IgD-negative memory B cell (primary cell): ENCODE data around the gene PCBD1. TPM values are rescaled to one million over a fixed set of nuclear protein-coding genes. Genes with fewer than 3 reads are reported as not detected.

Source experiments
- H3K27ac Mint-ChIP-seq, 3 donors: one replicate each; pipeline ENCODE4 v1.8.0; 2020 to 2022; ENCODE audit warnings: mild to moderate bottlenecking in 3 of 3, mixed read lengths in 3 of 3, moderate library complexity in 1 of 3
- H3K27me3 Mint-ChIP-seq: one replicate; pipeline ENCODE4 v1.8.0; 2021; ENCODE audit warnings: mixed read lengths
- H3K36me3 Mint-ChIP-seq: one replicate; pipeline ENCODE4 v1.8.0; 2020; ENCODE audit warnings: mild to moderate bottlenecking, mixed read lengths
- H3K4me1 Mint-ChIP-seq, 3 donors: one replicate each; pipeline ENCODE4 v1.8.0; 2020 to 2022; ENCODE audit warnings: mixed read lengths in 3 of 3, mild to moderate bottlenecking in 1 of 3
- H3K4me3 Mint-ChIP-seq, 4 donors: one replicate each; pipeline ENCODE4 v1.8.0; 2020 to 2022; ENCODE audit warnings: mild to moderate bottlenecking in 4 of 4, mixed read lengths in 4 of 4, moderate library complexity in 3 of 4
- H3K9me3 Mint-ChIP-seq, 3 donors: one replicate each; pipeline ENCODE4 v1.8.0; 2020 to 2021; ENCODE audit warnings: mixed read lengths in 3 of 3, mild to moderate bottlenecking in 1 of 3
- polyA plus RNA-seq: library from polyadenylated mRNA; unstranded; fragments of 300-500 nt; fragmentation: Illumina TruSeq; gene quantifications from one replicate; pipeline ENCODE4 v1.2.3, GENCODE V29; 2021

Gene PCBD1
- polyA plus RNA-seq, 1 donor from 2014 or later: 27.2 TPM

DNA sequence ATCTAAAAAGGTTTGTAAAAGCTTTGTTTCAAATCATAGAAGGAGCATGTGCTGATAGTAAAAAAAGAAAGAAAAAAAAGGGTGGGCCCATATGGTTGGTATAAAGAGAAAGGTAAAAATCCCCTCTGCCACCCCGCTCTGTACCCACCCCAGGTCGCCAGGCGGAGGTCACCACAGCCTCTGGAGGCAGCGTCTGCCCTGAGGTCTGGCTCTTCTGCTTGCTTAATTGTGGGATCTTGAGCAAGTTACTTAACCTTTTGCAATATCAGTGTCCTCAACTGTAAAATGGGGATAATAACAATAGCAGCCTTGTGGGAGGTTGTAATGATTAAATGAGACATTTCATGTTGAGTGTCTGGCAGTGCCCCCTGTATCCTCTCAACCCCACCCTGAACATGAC, 10.7 kb upstream of the PCBD1 start:
- Mint-ChIP-seq H3K27ac (no peak overlapping the region), H3K4me1 (no peaks in the 10 kb centered on the region), H3K27me3 (peaks cover 5% of the 10 kb centered on the region), H3K9me3 (no peaks in the 10 kb centered on the region), H3K4me3 (no peak overlapping the region), H3K36me3 (no peaks in the 10 kb centered on the region)

DNA sequence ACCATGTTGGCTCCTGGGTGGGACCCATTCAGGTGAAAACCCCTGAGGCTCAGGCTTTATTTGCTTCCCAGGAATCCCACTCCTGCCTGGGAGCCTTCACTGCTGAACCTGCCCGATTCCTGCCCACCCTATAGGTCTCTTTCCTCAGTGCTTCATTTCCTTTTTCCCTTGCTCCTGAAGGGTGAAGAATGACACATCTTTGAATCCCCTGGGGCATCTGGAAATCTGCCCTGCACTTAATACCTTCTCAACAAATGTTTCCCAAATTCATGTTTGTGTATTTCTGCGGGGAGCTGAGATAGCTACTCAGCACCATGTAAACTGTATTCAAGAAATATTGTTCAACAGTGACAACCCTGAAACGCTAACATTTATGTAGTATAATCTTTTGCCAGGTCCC, 10.3 kb upstream of the PCBD1 start:
- Mint-ChIP-seq H3K36me3 (no peaks in the 10 kb centered on the region), H3K27me3 (peaks cover 5% of the 10 kb centered on the region), H3K4me1 (no peaks in the 10 kb centered on the region), H3K9me3 (no peaks in the 10 kb centered on the region), H3K27ac (no peak overlapping the region), H3K4me3 (no peak overlapping the region)

DNA sequence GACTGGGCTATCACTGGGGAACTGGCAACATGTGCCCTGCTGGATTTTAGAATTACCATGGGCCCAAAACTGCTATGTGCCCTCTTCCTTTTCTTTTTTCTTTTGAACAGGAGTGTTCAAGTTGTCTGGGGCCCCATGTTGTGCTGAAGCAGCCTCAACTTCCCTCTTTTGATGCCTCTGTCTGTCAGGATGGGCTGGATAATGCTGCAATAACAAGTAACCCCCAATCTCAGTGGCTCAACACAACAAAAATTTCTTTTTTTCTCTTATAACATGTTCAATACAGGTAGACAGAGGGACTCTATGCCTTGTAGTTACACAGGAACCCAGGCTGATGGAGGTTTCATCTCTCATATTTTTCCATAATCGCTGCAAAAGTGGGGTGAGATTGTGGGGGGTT, 8.2 kb upstream of the PCBD1 start:
- no peaks in the 10 kb centered on the region for H3K4me1 Mint-ChIP-seq
- no peaks in the 10 kb centered on the region for H3K36me3 Mint-ChIP-seq
- no peak overlapping the region for H3K4me3 Mint-ChIP-seq
- H3K9me3 Mint-ChIP-seq: no peaks in the 10 kb centered on the region
- H3K27ac Mint-ChIP-seq: no peak overlapping the region
- H3K27me3 Mint-ChIP-seq: no peaks in the 10 kb centered on the region

DNA sequence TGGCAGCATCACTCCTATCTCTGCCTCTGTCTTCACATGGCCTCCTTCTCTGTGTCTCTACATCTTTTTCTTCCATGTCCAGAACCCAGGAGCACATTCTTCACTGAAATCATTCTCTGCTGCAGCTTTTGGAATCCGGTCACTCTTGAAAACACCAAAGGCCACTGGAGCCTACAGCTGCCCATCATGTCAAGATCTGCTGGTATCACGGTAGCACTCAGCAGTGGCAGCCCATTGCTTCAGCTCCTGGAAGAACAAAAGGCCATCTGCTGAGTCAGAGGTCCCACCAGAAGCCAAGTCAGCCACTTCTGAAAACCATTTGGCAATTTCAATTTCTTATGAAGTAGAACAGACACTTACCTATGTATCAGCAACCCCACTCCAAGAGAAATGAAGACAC, 6.1 kb upstream of the PCBD1 start:
- Mint-ChIP-seq H3K27ac (no peak overlapping the region), H3K4me3 (no peak overlapping the region), H3K36me3 (no peaks in the 10 kb centered on the region), H3K4me1 (peaks cover 0 to 2% (median 0%) of the 10 kb centered on the region in 3 donors), H3K9me3 (no peaks in the 10 kb centered on the region), H3K27me3 (no peaks in the 10 kb centered on the region)

DNA sequence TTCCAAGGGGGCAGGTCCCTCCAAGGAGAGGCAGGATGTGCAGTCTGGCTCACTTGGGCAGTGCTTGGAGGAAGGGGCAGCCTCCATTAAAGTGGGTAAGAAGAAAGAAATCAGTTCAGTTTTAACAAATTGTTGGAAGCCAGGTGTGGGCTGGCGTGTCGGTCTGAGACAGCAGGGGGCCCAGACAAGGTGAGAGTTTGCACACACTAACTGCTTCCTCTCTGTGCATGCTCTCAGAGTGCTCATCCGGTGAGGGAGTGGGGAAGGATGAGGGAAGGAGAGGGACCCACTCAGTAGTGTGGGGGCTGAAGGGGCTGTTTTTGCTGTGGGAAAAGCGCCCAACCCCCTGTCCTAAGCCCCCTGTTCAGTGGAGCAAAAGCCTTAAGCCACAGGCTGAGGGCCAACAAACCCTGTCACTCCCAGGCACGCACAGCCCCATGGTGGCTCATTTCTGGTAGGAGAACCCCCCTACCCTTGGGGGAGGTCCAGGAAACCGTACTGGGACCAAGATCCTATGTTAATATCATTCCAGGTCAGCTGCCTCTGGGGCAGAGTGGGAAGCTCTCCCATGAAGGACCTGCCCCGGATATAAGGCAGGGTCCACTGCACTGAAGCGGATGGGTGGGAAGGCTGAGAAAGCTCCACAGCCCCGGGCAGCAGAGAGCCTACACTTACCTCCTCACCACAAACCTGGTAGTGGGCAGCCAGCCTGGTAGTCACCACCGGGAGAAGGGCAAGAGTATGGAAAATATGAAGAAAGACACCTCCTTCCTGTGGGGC, 5.1 kb upstream of the PCBD1 start:
- no peaks in the 10 kb centered on the region for H3K9me3 Mint-ChIP-seq
- no peak overlapping the region for H3K4me3 Mint-ChIP-seq
- no peak overlapping the region for H3K27ac Mint-ChIP-seq
- no peaks in the 10 kb centered on the region for H3K36me3 Mint-ChIP-seq
- H3K27me3 Mint-ChIP-seq: no peaks in the 10 kb centered on the region
- H3K4me1 Mint-ChIP-seq: peaks cover 1 to 10% (median 6%) of the 10 kb centered on the region in 3 donors

DNA sequence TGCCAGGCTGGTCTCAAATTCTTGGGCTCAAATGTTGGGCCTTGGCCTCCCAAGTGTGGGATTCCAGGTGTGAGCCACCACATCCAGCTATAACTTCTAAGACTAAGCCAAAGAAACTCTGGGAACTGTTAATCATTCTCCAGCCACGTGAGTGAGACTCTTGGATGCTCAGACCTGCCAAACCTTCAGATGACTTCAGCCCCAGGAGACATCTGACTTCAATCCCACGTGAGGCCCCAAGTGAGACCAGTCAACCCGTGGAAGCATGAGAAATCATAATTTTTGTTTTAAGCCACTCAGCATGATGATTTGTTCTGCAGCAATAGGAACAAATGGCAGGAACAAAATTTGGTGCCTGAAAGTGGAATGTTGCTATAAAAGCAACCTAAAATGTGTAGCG, 4.3 kb upstream of the PCBD1 start:
- Mint-ChIP-seq H3K4me3 (no peak overlapping the region), H3K27ac (no peak overlapping the region), H3K36me3 (no peaks in the 10 kb centered on the region), H3K9me3 (no peaks in the 10 kb centered on the region), H3K4me1 (peaks cover 2 to 10% (median 6%) of the 10 kb centered on the region in 3 donors), H3K27me3 (no peaks in the 10 kb centered on the region)

DNA sequence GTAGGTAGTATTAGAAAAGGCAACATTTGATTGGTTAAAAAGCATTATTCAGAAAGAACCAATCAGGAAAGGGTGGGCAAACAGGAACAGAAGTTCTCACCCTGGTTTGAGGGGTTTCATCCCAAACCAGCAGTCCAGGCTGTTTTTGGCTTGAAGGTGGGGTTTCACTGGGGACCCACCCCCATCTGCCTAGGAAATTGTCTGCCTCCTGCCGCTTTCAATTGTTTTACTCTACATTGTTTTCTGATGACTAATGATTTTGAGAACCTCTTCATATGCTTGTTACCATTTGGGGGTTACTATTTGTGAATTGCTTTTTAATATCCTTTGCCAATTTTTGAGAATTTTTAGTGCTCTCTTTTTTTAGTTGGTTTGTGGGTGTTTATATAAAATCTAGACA, 3.3 kb upstream of the PCBD1 start:
- Mint-ChIP-seq H3K4me1 (peaks cover 4 to 10% (median 6%) of the 10 kb centered on the region in 3 donors), H3K4me3 (no peak overlapping the region), H3K36me3 (no peaks in the 10 kb centered on the region), H3K27me3 (no peaks in the 10 kb centered on the region), H3K27ac (no peak overlapping the region), H3K9me3 (no peaks in the 10 kb centered on the region)

DNA sequence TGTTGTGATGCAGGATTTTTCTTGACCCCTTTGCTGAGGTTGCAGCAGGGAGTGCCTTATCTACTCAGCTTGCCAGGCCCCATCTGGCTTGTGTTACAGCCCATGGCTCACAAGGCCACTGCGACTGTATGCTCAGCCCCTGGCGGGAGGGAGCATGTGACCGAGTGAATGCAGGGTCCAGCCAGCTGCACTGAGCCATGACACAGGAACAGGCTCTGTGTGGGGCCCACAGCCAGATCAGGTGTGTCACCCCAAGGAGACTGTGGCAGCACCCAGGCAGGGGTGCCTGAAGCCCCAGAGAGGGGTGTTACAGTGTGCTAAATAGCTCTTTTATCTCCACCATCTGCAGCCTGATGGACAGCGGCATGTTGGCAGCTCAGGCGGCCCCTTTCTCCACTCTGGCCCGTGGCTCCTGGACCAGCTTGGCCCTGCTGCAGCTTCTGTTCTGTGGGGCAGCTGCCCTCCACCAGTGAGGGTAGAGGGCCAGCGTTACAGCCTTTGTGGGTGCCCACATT, 2.6 kb upstream of the PCBD1 start:
- peak overlapping the region in 1 of 4 donors; percentile 89 for H3K4me3 Mint-ChIP-seq
- H3K27ac Mint-ChIP-seq: no peak overlapping the region
- H3K4me1 Mint-ChIP-seq: peaks cover 4 to 10% (median 6%) of the 10 kb centered on the region in 3 donors
- H3K36me3 Mint-ChIP-seq: no peaks in the 10 kb centered on the region
- H3K9me3 Mint-ChIP-seq: no peaks in the 10 kb centered on the region
- H3K27me3 Mint-ChIP-seq: no peaks in the 10 kb centered on the region

DNA sequence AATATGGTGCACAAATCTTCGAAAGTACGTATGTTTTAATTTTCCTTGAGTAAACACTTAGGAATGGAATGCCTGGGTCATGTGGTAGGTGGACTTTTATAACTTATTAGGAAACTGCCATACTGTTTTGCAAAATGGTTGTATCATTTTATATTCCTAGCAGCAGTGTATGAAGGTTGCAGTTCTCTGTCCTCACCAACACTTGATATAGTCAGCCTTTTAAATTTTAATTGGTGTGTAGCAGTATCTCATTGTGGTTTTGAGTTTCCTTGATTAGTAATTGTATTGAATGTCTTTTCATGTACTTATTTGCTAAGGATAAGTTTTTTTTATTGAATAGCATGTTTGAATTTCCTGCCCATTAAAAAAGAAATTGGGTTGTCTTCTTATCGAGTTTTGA, 926 bp upstream of the PCBD1 start:
- Mint-ChIP-seq H3K36me3 (no peaks in the 10 kb centered on the region), H3K9me3 (no peaks in the 10 kb centered on the region), H3K4me3 (peak overlapping the region; percentile 30 to 94 (median 87)), H3K4me1 (peaks cover 4 to 10% (median 6%) of the 10 kb centered on the region in 3 donors), H3K27me3 (no peaks in the 10 kb centered on the region), H3K27ac (peak overlapping the region in 2 of 3 donors; percentile 48 to 80)

DNA sequence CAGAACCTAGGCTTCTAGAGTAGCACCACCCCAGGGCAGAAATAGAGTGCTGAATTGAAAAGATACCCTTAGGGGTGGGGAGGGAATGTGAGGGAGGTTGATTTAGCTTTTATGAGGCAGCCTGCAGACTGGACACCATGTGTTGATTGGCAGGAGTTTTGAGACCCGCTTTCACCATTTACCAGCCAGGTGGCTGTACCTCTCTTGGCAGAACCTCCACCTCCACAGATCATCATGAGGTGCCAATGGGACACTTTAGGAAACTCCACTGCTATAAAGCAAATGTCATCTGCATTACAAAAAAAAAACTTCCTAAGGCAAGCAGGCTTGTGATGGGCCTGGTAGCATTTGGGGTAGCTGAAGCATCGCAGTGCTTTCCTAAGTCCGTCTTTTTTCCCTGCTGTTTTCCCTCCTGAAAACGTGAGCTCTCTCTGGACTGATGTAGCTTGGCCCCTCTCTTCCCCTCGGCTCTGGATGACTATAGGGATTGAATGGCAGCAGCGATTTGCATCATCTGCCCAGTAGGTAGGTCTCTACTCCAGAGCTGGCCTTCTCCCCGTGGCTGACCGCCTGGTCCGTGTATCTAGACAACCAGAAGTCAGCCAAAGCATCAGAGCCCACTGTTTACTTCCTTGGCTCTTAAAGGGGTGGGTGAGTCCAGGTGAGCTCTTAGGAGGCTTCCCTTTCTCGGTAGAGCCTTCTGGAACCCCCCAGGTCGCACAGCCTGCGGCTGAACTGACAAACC, 1.3 kb downstream of the PCBD1 start:
- no peaks in the 10 kb centered on the region for H3K27me3 Mint-ChIP-seq
- H3K36me3 Mint-ChIP-seq: peaks cover 5% of the 10 kb centered on the region
- no peaks in the 10 kb centered on the region for H3K9me3 Mint-ChIP-seq
- peak overlapping the region; percentile 85 to 94 (median 88) for H3K4me3 Mint-ChIP-seq
- H3K27ac Mint-ChIP-seq: peak overlapping the region in 2 of 3 donors; percentile 47 to 92
- H3K4me1 Mint-ChIP-seq: peaks cover 6 to 13% (median 6%) of the 10 kb centered on the region in 3 donors

DNA sequence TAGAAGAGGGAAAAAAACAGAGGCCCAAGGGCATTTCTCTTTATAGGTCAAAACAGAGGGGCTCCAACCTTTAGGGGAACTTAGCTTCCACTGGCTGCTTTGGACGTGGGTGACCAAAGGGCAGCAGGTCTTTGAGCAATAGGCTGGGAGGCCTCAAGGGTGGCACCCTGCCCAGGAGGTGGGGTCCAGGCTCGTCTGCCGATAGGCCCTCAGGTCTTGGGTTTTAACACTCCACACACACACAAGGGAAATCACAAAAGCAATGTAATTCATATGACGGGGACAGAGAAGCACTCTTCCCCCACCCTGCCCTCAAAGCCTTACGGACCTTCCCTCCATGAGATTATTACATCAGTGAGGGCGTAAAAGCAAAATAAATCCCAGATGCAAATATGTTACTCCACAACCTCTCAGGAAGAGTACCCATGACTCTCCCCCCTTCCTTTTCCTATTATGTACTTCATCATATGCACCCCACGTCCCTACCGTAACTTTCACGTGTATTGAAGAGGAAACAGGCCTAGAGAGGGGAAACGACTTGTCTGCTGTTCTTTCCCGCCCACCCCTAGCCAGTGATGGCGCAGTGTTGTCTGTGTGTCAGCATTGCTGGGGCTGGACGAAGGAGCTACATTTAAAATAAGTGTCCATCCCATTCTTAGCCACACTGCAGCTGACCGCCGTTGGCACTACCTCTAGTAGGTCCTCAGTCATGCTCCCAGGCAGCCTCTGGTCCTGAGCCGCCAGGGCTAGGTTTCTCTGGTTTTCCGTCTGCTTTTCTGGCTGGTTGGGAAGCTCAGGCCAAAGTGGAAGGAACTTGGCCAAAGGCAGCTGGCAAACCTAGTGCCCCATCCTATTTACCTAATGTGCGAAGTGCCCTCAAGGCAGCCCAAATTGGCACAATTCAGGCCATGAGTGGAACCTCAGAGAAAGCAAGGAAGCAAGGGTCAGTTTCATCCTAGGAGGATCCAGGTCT, 2.1 kb downstream of the PCBD1 start:
- H3K27me3 Mint-ChIP-seq: no peaks in the 10 kb centered on the region
- peak overlapping the region; percentile 15 to 92 (median 42) for H3K27ac Mint-ChIP-seq
- H3K4me1 Mint-ChIP-seq: peaks cover 6 to 13% (median 6%) of the 10 kb centered on the region in 3 donors
- peaks cover 5% of the 10 kb centered on the region for H3K36me3 Mint-ChIP-seq
- no peaks in the 10 kb centered on the region for H3K9me3 Mint-ChIP-seq
- H3K4me3 Mint-ChIP-seq: peak overlapping the region in 1 of 4 donors; percentile 89

DNA sequence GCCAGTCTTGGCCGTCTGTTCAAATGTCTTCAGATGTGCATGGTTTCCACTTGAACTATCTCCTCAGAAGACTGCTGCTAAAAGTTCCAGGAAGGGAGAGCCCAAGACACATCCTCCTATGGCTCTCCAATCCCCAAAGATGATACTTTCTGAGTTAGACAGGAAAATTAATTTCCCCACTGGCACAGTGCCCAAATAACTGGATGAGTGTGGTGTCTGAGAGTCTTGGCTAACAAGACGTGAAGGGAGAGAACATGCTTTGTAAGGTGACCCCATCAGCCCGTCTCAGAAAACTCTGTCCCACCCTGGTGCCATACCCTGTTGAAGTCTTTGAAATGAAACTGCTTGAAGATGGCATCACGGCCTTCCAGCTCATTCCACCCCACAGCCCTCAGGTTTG, 2.9 kb downstream of the PCBD1 start:
- H3K9me3 Mint-ChIP-seq: no peaks in the 10 kb centered on the region
- H3K36me3 Mint-ChIP-seq: peaks cover 5% of the 10 kb centered on the region
- H3K4me3 Mint-ChIP-seq: peak overlapping the region in 1 of 4 donors; percentile 89
- no peaks in the 10 kb centered on the region for H3K27me3 Mint-ChIP-seq
- peak overlapping the region in 2 of 3 donors; percentile 42 for H3K27ac Mint-ChIP-seq
- H3K4me1 Mint-ChIP-seq: peaks cover 6 to 13% (median 6%) of the 10 kb centered on the region in 3 donors

DNA sequence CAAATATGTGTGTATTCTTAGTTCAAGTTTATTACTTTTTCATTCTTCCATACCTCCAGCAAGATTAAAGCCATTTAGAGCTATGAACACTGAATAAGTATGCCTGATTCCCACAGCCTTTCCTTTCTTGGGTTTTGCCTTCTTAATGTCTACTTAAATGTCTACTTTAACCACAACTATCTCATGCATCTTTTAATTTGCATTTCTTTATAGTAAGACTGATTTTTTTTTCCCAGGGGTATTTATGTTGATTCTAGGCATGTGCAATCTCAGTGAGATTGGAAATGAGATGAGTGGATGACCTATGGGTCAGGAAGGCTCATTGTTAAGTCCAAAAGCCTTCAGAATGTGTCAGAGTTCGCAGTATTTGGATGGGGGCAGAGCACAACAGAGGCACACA, 3.6 kb downstream of the PCBD1 start:
- Mint-ChIP-seq H3K27ac (no peak overlapping the region), H3K27me3 (no peaks in the 10 kb centered on the region), H3K36me3 (peaks cover 5% of the 10 kb centered on the region), H3K4me3 (peak overlapping the region in 1 of 4 donors; percentile 39), H3K9me3 (no peaks in the 10 kb centered on the region), H3K4me1 (peaks cover 9 to 13% (median 10%) of the 10 kb centered on the region in 3 donors)

DNA sequence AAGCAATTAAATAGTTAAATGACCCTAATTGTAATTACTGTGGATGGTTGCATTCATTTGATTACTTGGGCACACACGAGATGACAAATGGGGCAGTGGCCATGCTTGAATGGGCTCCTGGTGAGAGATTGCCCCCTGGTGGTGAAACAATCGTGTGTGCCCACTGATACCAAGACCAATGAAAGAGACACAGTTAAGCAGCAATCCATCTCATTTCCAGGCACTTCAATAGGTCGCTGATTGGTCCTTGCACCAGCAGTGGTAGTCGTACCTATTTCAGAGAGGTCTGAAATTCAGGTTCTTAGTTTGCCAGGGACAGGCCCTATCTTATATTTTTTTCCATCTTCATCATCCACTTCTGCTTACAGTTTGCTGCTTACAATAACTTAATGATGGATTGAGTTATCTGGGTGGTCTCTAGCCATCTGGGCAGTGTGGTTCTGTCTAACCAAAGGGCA, 8.3 kb downstream of the PCBD1 start:
- Mint-ChIP-seq H3K4me1 (peaks cover 3 to 5% (median 4%) of the 10 kb centered on the region in 3 donors), H3K27me3 (no peaks in the 10 kb centered on the region), H3K27ac (no peak overlapping the region), H3K4me3 (no peak overlapping the region), H3K36me3 (peaks cover 6% of the 10 kb centered on the region), H3K9me3 (no peaks in the 10 kb centered on the region)
